ENCODE data around the gene TRIM15. TPM values are rescaled to one million over a fixed set of nuclear protein-coding genes. Genes with fewer than 3 reads are reported as not detected.

Gene TRIM15
- total RNA-seq, 1 donor = not detected

- no peak for TF ChIP-seq CTCF (IDR thresholded peaks at IDR 0.05; ENCODE audit: insufficient read depth, low read length)
- no peak for DNase-seq (ENCODE audit: low read depth)
- no peak overlapping the region for H3K4me3 ChIP-seq (ENCODE audit: low read depth, low read length)
Observed at GRCh38 chr6:30127238-30128093, 35.9 kb upstream of the TRIM15 start.

GRCh38 chr6:30129265-30130178 lies 33.8 kb upstream of the TRIM15 start:
- no peak for DNase-seq (ENCODE audit: low read depth)
- no peak for TF ChIP-seq CTCF (IDR thresholded peaks at IDR 0.05; ENCODE audit: insufficient read depth, low read length)

DNA sequence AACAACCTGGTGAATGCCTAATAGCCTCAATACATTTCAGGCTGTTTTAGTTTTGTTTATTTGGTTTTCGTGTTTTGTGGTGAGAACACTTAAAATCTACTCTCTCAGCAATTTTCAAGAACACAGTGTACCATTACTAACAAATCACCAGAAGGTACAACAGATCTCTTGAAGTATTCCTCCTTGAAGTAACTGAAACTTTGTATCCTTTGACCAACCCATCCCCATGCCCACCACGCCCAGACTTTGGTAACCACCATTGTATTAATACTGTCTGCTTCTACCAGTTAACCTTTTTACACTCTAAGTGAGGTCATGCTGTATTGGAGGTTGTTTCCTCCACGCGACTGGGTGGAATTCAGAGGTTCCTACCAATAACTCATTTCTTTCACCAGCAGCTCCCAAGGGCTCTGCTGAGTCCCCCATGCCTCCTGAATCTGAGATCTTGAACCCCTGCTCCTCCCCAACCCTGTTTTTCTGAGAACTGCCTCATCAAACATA lies 33.1 kb upstream of the TRIM15 start:
- TF ChIP-seq CTCF (IDR thresholded peaks at IDR 0.05; ENCODE audit: insufficient read depth, low read length) = no peak
- no peak overlapping the region for H3K4me3 ChIP-seq (ENCODE audit: low read depth, low read length)
- DNase-seq (ENCODE audit: low read depth) = no peak

More at GRCh38 chr6:30129265-30130178, 33.8 kb upstream of the TRIM15 start:
- no peak overlapping the region for H3K4me3 ChIP-seq (ENCODE audit: low read depth, low read length)

- TF ChIP-seq CTCF (IDR thresholded peaks at IDR 0.05; ENCODE audit: insufficient read depth, low read length) = peak; percentile 99
- no peak overlapping the region for H3K4me3 ChIP-seq (ENCODE audit: low read depth, low read length)
- peak; percentile 87 for DNase-seq (ENCODE audit: low read depth)
Observed at GRCh38 chr6:30130887-30131862, 32.2 kb upstream of the TRIM15 start.

DNA sequence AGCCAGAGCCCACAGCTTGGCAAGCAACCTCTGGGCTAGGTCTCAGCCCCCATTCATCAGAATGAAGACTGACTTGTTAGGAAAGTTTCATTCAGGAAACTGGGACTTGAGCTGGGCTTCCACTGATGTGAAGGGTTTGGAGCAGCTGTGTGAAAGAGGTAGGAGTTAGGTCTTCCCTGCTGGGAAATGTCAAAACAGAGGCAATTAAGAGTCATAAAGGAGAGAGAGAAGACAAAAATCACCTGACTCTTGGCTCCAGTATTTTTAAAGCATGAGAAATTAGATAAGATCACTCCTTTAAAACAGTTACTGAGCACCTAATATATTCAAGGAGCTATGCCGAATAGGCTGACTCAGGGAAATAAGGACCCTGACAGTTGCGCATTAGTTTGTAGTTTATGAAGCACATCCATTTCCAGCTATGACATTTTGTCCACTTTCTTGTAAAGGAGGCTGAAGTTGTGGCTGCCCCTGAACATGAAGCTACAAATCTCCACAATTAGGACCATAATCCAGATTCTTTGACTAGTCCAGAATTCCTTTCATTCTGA lies 31.3 kb upstream of the TRIM15 start:
- TF ChIP-seq CTCF (IDR thresholded peaks at IDR 0.05; ENCODE audit: insufficient read depth, low read length) = no peak
- DNase-seq (ENCODE audit: low read depth) = no peak
- no peak overlapping the region for H3K4me3 ChIP-seq (ENCODE audit: low read depth, low read length)

Data from fibroblast of the aortic adventitia (primary cell).